Neural cell (in vitro differentiated cells): Measurements from ENCODE around the gene LIN9.

Experiments
- CTCF ChIP-seq: fragments of 450-650 bp; IDR thresholded peaks from 2 replicates; pipeline ENCODE4 v1.5.1; 2014; ENCODE audit warnings: antibody characterized with exemption, mild to moderate bottlenecking, moderate library complexity; ENCODE audit not compliant: poor library complexity, severe bottlenecking
- EP300 ChIP-seq: fragments of 450-650 bp; conservative IDR thresholded peaks from 2 replicates; pipeline ENCODE4 v1.6.1; 2014; ENCODE audit warnings: antibody characterized with exemption, mild to moderate bottlenecking, moderate library complexity; ENCODE audit not compliant: poor library complexity, severe bottlenecking

DNA sequence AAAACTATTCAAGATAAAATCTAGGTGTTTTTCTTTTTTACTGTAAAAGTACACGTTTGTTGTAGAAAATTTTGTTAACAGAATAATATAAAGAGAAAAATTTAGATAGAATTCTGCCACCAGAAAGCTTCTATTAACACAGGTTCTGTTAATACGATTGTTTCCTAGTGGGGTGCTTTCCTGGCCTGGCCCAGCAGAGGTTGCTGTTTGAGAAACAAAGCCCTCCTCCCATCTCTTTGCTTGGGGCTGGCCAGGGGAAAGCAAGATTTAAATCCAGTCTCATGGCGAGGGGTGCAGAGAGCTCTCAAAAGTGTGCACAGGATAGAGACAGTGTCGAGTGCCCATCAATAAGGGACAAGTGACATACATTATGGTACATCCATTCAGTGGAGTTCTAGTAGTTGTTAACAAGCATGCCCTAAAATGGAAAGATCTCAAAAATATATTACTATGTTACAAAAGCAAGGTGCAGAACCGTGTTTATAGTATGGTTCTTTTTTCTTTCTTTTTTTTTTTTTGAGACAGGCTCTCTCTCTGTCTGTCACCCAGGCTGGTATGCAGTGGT lies 107.9 kb downstream of the LIN9 start:
- TF ChIP-seq CTCF: no peak
- no peak for TF ChIP-seq EP300
